ENCODE data around the gene NFX1. TPM values are rescaled to one million over a fixed set of nuclear protein-coding genes. Genes with fewer than 3 reads are reported as not detected.
A peak's percentile ranks its signal among the peaks of the same experiment; 100 is the strongest.
"Not testable (repeated sequence)": the region's sequence is repeated elsewhere in the genome, so short reads cannot be mapped to it uniquely, and the experiment has no call there.

The NFX1 gene
- polyA plus RNA-seq, 3 donors, result 4.3 to 26.3 (median 8.1) TPM

DNA sequence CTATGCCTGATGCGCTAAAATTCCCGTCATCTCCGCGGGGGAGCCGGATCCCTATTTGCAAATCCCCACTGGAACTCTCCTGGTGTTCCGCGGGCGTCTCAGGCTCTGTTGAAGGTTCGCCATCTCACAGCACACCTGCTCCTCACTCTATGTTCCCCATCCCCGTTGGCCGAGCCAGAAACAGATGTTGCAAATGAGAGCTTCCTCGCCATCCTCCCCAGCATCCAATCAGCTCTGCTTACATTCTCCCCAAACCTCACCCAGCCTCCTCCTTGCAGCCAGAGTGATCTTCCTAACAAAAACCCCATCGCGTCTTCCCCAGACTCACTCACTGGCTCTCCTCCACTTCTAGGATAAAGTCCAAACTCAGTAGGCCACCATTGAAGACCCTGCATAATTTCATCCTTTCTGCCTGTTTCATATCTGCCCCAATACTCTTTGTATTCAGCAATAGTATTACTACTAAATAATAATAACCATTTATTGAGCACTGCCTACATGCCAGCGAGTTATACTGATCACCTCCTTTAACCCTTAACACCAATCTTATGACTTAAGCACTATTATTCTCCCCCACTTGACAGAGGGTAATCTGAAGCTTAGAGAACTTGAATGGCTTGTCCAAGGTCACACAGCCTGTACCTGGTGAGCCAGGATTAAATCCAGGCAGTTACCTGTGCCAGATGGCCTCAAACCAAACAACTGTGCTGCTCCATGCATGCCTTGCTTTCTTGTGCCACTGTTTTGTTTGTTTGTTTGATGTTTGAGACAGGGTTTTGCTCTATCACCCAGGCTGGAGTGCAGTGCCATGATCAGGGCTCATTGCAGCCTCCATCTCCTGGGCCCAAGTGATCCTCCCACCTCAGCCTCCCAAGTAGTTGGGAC lies 98.0 kb downstream of the NFX1 start:
- Histone ChIP-seq H3K27me3 (ENCODE audit: control insufficient read depth in 2 of 2, insufficient read depth in 2 of 2, low read length in 2 of 2) (no peaks in the 10 kb centered on the region), H3K9ac (ENCODE audit: insufficient read depth, low read length, poor library complexity, severe bottlenecking) (no peak overlapping the region), H3K4me2 (replicated peaks; ENCODE audit: extremely low read depth, low read length, poor library complexity, severe bottlenecking) (no peak overlapping the region), H3K36me3 (replicated peaks in 1 of 2; ENCODE audit: control insufficient read depth in 1 of 2, insufficient read depth in 2 of 2, low read length in 2 of 2) (no peaks in the 10 kb centered on the region), H3K27ac (ENCODE audit: low read depth in 1 of 2, low read length in 2 of 2) (no peak overlapping the region), H3K79me2 (ENCODE audit: insufficient read depth, low read length) (no peaks in the 10 kb centered on the region), H2AFZ (ENCODE audit: insufficient read depth, low read depth, low read length, poor library complexity, severe bottlenecking) (no peak overlapping the region), H3K9me3 (replicated peaks in 1 of 2; ENCODE audit: control insufficient read depth in 1 of 2, insufficient read depth in 1 of 2, low read length in 2 of 2) (no peaks in the 10 kb centered on the region), H4K20me1 (ENCODE audit: insufficient read depth, low read length) (no peaks in the 10 kb centered on the region), H3K4me3 (replicated peaks in 1 of 3; ENCODE audit: low read depth in 2 of 3, low read length in 3 of 3) (no peak overlapping the region), H3K4me1 (ENCODE audit: control insufficient read depth in 1 of 2, insufficient read depth in 2 of 2, low read length in 2 of 2) (no peaks in the 10 kb centered on the region)
- H3K4me3 Mint-ChIP-seq, result no peak overlapping the region
- no peaks in the 10 kb centered on the region for H3K36me3 Mint-ChIP-seq
- H3K4me1 Mint-ChIP-seq, result no peaks in the 10 kb centered on the region
- no peak for DNase-seq
- intact Hi-C loops (cut with micrococcal nuclease), result no loop called here
- peaks cover 0 to 1% (median 1%) of the 10 kb centered on the region in 3 donors for H3K27me3 Mint-ChIP-seq (ENCODE audit: low read depth in 3 of 3)
- H3K27ac Mint-ChIP-seq, result peak overlapping the region in 1 of 7 donors; percentile 7
- TF ChIP-seq, protein P1, sequence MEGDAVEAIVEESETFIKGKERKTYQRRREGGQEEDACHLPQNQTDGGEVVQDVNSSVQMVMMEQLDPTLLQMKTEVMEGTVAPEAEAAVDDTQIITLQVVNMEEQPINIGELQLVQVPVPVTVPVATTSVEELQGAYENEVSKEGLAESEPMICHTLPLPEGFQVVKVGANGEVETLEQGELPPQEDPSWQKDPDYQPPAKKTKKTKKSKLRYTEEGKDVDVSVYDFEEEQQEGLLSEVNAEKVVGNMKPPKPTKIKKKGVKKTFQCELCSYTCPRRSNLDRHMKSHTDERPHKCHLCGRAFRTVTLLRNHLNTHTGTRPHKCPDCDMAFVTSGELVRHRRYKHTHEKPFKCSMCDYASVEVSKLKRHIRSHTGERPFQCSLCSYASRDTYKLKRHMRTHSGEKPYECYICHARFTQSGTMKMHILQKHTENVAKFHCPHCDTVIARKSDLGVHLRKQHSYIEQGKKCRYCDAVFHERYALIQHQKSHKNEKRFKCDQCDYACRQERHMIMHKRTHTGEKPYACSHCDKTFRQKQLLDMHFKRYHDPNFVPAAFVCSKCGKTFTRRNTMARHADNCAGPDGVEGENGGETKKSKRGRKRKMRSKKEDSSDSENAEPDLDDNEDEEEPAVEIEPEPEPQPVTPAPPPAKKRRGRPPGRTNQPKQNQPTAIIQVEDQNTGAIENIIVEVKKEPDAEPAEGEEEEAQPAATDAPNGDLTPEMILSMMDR (IDR thresholded peaks at IDR 0.05), result no peak
- 91% methylated on average over 11 of the region's 15 CpGs for WGBS (ENCODE audit: insufficient coverage)
- peaks cover 0 to 3% (median 0%) of the 10 kb centered on the region in 7 donors for H3K9me3 Mint-ChIP-seq

DNA sequence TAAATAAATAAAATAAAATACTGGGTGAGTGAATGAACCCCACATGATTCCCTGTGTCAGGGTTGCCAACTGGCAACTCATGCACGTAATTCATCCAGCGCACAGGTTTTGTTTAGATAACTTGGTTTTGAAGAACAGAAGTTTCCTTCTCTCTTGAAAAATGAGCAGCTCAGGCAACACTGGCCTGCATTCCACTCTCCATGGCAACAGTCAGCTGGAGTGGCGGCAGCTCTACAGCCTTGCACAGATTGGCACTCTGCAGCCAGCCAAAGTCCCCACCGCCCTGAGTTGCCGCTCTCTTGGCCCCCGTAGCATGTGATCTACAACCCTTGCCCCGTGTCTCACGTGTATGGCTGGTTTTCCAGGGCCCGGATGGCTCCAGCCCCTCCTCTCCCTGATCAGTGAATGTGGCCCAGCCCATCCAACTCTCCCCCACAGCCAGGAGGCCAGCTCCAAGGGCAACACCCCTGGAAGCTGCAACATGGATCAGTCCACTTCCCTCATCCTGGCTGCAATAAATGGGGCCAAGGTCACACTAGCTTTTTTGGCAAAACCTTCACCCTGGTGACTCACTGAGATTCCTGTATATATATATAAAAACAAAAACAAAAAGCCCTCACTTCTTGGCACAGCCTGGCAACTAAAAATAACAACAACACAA lies 100.9 kb downstream of the NFX1 start:
- H3K36me3 ChIP-seq (replicated peaks in 1 of 2; ENCODE audit: control insufficient read depth in 1 of 2, insufficient read depth in 2 of 2, low read length in 2 of 2); H3K4me3 Mint-ChIP-seq; H3K36me3 Mint-ChIP-seq; DNase-seq; H3K27me3 Mint-ChIP-seq (ENCODE audit: low read depth in 3 of 3); H3K27me3 ChIP-seq (ENCODE audit: control insufficient read depth in 2 of 2, insufficient read depth in 2 of 2, low read length in 2 of 2); H3K4me3 ChIP-seq (replicated peaks in 1 of 3; ENCODE audit: low read depth in 2 of 3, low read length in 3 of 3); H3K9me3 ChIP-seq (replicated peaks in 1 of 2; ENCODE audit: control insufficient read depth in 1 of 2, insufficient read depth in 1 of 2, low read length in 2 of 2); H3K4me1 Mint-ChIP-seq; H3K4me2 ChIP-seq (replicated peaks; ENCODE audit: extremely low read depth, low read length, poor library complexity, severe bottlenecking); H3K27ac Mint-ChIP-seq; H3K27ac ChIP-seq (ENCODE audit: low read depth in 1 of 2, low read length in 2 of 2); H3K79me2 ChIP-seq (ENCODE audit: insufficient read depth, low read length); intact Hi-C loops (cut with micrococcal nuclease); H3K9ac ChIP-seq (ENCODE audit: insufficient read depth, low read length, poor library complexity, severe bottlenecking); H3K4me1 ChIP-seq (ENCODE audit: control insufficient read depth in 1 of 2, insufficient read depth in 2 of 2, low read length in 2 of 2); H2AFZ ChIP-seq (ENCODE audit: insufficient read depth, low read depth, low read length, poor library complexity, severe bottlenecking); H4K20me1 ChIP-seq (ENCODE audit: insufficient read depth, low read length); H3K9me3 Mint-ChIP-seq: not testable (repeated sequence)
- 94% methylated on average over 2 of the region's 9 CpGs for WGBS (ENCODE audit: insufficient coverage)

DNA sequence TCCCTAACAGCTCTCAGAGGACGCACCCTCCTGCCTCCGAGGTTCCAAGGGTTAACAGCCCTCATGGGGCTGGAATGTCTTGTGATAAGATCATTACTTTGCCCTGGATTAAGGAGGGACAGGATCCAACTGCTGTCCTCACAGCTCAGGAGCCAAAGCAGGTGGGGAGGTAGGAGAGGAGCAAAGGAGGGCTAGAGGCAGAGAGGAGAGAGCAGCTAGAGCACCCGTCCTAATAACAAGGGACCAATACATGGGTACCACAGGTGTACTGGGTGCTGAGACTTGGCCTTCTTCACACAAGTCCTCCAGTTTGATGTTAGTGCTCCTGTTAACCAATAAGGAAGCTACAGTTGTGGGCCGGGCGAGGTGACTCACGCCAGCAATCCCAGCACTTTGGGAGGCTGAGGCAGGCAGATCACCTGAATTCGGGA lies 102.3 kb downstream of the NFX1 start:
- H3K36me3 ChIP-seq (replicated peaks in 1 of 2; ENCODE audit: control insufficient read depth in 1 of 2, insufficient read depth in 2 of 2, low read length in 2 of 2); H3K27ac ChIP-seq (ENCODE audit: low read depth in 1 of 2, low read length in 2 of 2); H3K79me2 ChIP-seq (ENCODE audit: insufficient read depth, low read length); H3K4me1 ChIP-seq (ENCODE audit: control insufficient read depth in 1 of 2, insufficient read depth in 2 of 2, low read length in 2 of 2); H3K9ac ChIP-seq (ENCODE audit: insufficient read depth, low read length, poor library complexity, severe bottlenecking); DNase-seq; H4K20me1 ChIP-seq (ENCODE audit: insufficient read depth, low read length); intact Hi-C loops (cut with micrococcal nuclease); H3K9me3 Mint-ChIP-seq; H3K4me2 ChIP-seq (replicated peaks; ENCODE audit: extremely low read depth, low read length, poor library complexity, severe bottlenecking); H3K4me3 Mint-ChIP-seq; H3K27me3 ChIP-seq (ENCODE audit: control insufficient read depth in 2 of 2, insufficient read depth in 2 of 2, low read length in 2 of 2); H3K27ac Mint-ChIP-seq; H3K27me3 Mint-ChIP-seq (ENCODE audit: low read depth in 3 of 3); H3K36me3 Mint-ChIP-seq; H3K9me3 ChIP-seq (replicated peaks in 1 of 2; ENCODE audit: control insufficient read depth in 1 of 2, insufficient read depth in 1 of 2, low read length in 2 of 2); H2AFZ ChIP-seq (ENCODE audit: insufficient read depth, low read depth, low read length, poor library complexity, severe bottlenecking); H3K4me1 Mint-ChIP-seq; H3K4me3 ChIP-seq (replicated peaks in 1 of 3; ENCODE audit: low read depth in 2 of 3, low read length in 3 of 3): not testable (repeated sequence)
- 92% methylated on average over 2 of the region's 7 CpGs for WGBS (ENCODE audit: insufficient coverage)

All from CD14-positive monocyte (primary cell).